Brain microvascular endothelial cell (primary cell): ENCODE results near the gene NSD2.
A peak's percentile ranks its signal among the peaks of the same experiment; 100 is the strongest.

ENCODE experiments used
- DNase-seq: peaks from one replicate; pipeline ENCODE4 v3.0.0-alpha.2; 2020
- H3K27ac ChIP-seq: fragments of 250-450 bp; sonication (Bioruptor Pico); 2 replicates; pipeline ENCODE4 v1.5.1; 2020; ENCODE audit warnings: mild to moderate bottlenecking, moderate library complexity
- H3K27me3 ChIP-seq: fragments of 250-450 bp; sonication (Bioruptor Pico); replicated peaks from 2 replicates; pipeline ENCODE4 v1.5.1; 2020; ENCODE audit warnings: mild to moderate bottlenecking
- H3K36me3 ChIP-seq: fragments of 250-450 bp; sonication (Bioruptor Pico); replicated peaks from 2 replicates; pipeline ENCODE4 v1.5.1; 2020; ENCODE audit warnings: mild to moderate bottlenecking
- H3K4me3 ChIP-seq: 2 replicates; pipeline ENCODE4 v1.5.1; 2011; ENCODE audit warnings: low read depth, mild to moderate bottlenecking, control low read depth, low read length, moderate library complexity
- CTCF ChIP-seq: IDR thresholded peaks from 2 replicates; pipeline ENCODE4 v1.5.1; 2011; ENCODE audit warnings: low read depth, mild to moderate bottlenecking, moderate library complexity, low read length, control low read depth, inconsistent platforms; ENCODE audit errors: missing control alignments
- in situ Hi-C: cut with HindIII; loops from 2 replicates; pipeline ENCODE4 v1.10.0; 2017; ENCODE audit warnings: low sequenced_read_pairs, low pct_ligation_motif_present

NSD2 gene

GRCh38 chr4:1939664-1940509 lies 68.7 kb downstream of the NSD2 start:
- Histone ChIP-seq H3K36me3 (peaks cover 8% of the 10 kb centered on the region), H3K27ac (peak overlapping the region; percentile 74), H3K4me3 (no peak overlapping the region), H3K27me3 (no peaks in the 10 kb centered on the region)
- no peak for TF ChIP-seq CTCF
- in situ Hi-C loops, result no loop called here
- DNase-seq, result peak; percentile 83

- H3K27ac ChIP-seq, result peak overlapping the region; percentile 26
Observed at GRCh38 chr4:1940566-1940965, 69.4 kb downstream of the NSD2 start.

GRCh38 chr4:1943928-1944327 lies 72.7 kb downstream of the NSD2 start:
- H3K27ac ChIP-seq, result no peak overlapping the region
- no peak overlapping the region for H3K4me3 ChIP-seq
- DNase-seq, result no peak
- H3K36me3 ChIP-seq, result no peaks in the 10 kb centered on the region
- in situ Hi-C loops, result no loop called here
- TF ChIP-seq CTCF, result no peak
- no peaks in the 10 kb centered on the region for H3K27me3 ChIP-seq

More at GRCh38 chr4:1940566-1940965, 69.4 kb downstream of the NSD2 start:
- Histone ChIP-seq H3K4me3 (no peak overlapping the region), H3K27me3 (no peaks in the 10 kb centered on the region), H3K36me3 (peaks cover 4% of the 10 kb centered on the region)
- in situ Hi-C loops, result no loop called here
- no peak for DNase-seq
- TF ChIP-seq CTCF, result no peak

GRCh38 chr4:1945124-1945895 lies 74.1 kb downstream of the NSD2 start:
- no peak for DNase-seq
- no peak overlapping the region for H3K4me3 ChIP-seq
- no peaks in the 10 kb centered on the region for H3K36me3 ChIP-seq
- H3K27me3 ChIP-seq, result no peaks in the 10 kb centered on the region
- no peak for TF ChIP-seq CTCF
- no peak overlapping the region for H3K27ac ChIP-seq
- in situ Hi-C loops, result no loop called here

GRCh38 chr4:1945912-1946311 lies 74.7 kb downstream of the NSD2 start:
- no peak for TF ChIP-seq CTCF
- Histone ChIP-seq H3K36me3 (no peaks in the 10 kb centered on the region), H3K27me3 (no peaks in the 10 kb centered on the region), H3K27ac (no peak overlapping the region), H3K4me3 (no peak overlapping the region)
- in situ Hi-C loops, result no loop called here
- DNase-seq, result no peak
